HG02981 (cell line): Measurements from ENCODE around the gene OSBP2.
"Not testable (repeated sequence)": the region's sequence is repeated elsewhere in the genome, so short reads cannot be mapped to it uniquely, and the experiment has no call there.

ENCODE experiments used
- ATAC-seq: cut with Tn5 transposase; IDR thresholded peaks from one replicate; pipeline ENCODE4 v1.9.1; 2021; ENCODE audit warnings: mild to moderate bottlenecking, moderate library complexity; ENCODE audit not compliant: unreplicated experiment

The OSBP2 gene

DNA sequence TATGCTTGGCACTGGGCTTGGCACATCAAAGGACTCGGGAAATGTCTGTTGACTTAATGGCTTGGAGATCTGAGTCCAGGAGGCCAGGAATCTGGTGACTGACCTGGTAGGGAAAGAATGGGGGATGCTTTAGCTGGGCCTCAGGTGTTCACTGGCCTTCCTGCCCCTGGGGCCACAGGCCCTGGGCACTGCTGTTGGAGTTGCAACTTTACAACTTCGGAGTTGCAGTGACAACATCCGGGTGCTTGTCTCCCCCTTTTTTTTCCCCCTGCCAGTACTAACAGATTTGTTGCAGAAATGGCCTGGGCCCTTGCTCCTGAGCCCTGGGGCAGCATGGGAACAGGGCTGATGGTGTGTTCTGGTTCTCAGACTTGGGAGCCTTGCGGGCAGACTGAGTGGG is 23.8 kb downstream of the OSBP2 start:
- ATAC-seq, result no peak

GRCh38 chr22:30718938-30719337 is 24.3 kb downstream of the OSBP2 start:
- ATAC-seq, result no peak

DNA sequence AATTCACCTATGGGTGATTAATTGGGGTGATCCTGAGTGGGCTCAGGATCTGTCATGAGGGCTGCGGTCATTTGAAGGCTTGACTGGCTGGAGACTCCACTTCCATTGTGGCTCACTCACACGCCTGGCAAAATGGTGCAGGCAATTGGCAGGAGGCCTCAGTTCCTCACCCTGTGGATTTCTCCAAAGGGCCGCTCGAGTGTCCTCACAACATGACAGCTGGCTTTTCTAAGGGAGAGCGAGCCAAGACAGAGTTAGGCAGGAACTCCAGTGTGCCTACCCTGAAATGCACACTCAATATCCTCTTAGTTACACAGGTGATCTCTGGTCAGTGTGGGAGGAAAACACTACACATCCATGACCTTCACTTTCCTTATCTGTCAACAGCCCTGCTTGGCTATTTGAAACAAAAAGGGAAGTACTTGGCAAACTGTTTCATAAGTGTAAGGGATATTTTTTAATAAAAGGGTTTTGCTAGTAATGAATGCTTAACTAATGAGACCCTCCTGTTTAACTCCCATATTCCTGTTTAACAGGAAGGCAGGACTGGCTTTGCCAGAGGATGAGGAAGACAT is 25.7 kb downstream of the OSBP2 start:
- no peak for ATAC-seq

GRCh38 chr22:30721741-30722140 is 27.1 kb downstream of the OSBP2 start:
- ATAC-seq, result no peak

GRCh38 chr22:30728826-30729225 is 34.2 kb downstream of the OSBP2 start:
- no peak for ATAC-seq

GRCh38 chr22:30731658-30732057 is 37.0 kb downstream of the OSBP2 start:
- no peak for ATAC-seq

DNA sequence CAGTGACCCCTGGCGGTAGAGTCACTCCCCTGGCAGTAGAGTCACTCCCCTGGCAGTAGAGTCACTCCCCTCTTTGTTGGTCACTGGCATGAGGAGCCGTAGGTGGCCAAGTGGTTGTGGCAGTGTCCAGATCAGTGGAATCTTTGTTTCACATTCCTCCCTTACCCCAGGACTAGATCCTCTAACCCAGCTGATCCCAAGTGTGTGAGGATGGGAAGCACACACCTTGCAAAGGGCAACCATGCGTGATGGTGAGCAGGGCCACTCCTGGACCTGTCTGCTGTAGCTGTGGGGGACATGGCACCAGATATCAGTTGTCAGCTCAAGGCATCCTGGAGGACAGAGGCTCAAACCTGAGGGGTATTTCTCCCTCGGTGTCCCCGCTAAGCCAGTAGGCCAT is 37.8 kb downstream of the OSBP2 start:
- ATAC-seq, result no peak

DNA sequence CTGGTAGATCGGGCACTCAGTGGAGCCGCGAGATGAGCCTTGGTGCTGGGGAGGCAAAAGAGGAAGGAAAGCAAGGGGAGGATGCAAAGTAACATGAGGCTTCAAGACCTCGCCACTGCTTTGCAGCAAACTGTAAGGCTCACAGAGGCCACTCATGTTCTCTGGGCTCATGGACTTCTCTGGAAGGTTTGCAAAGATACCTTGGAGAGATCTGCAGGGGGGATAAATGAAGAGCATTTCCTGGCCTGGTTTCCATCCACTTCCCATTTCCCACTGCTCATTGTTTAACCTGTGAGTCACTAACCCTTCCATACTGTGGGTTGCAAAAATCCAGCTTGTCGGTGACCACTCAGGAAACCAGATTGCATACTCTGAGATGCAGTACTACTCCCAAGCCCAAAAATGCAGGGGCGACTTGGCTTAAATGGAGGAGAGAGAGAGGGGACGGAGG is 38.5 kb downstream of the OSBP2 start:
- no peak for ATAC-seq

GRCh38 chr22:30740007-30740406 is 45.3 kb downstream of the OSBP2 start:
- ATAC-seq, result not testable (repeated sequence)

- ATAC-seq, result not testable (repeated sequence)
These were observed 45.8 kb downstream of the OSBP2 start for GRCh38 chr22:30740511-30740910.

- ATAC-seq, result no peak
These were observed 47.9 kb downstream of the OSBP2 start for GRCh38 chr22:30742291-30743256.

GRCh38 chr22:30743257-30744020 is 48.8 kb downstream of the OSBP2 start:
- no peak for ATAC-seq

DNA sequence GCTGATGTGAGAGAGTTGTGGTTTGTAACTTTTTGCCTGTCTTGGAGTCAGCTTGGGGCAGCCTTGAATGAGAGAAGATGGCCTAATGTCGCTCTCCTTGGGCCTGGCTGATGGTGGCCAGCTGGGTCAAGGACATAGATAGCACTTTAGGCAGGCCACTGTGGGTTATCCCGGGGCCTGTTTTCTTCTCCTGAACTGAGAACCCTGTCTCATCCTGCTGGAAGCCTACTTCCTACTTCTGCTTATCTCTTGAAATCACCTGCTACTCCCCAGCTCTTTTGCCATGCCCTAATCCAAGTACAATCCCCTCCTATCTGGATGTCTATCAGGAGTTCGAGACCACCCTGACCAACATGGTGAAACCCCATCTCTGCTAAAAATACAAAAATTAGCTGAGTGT is 49.5 kb downstream of the OSBP2 start:
- ATAC-seq, result no peak

DNA sequence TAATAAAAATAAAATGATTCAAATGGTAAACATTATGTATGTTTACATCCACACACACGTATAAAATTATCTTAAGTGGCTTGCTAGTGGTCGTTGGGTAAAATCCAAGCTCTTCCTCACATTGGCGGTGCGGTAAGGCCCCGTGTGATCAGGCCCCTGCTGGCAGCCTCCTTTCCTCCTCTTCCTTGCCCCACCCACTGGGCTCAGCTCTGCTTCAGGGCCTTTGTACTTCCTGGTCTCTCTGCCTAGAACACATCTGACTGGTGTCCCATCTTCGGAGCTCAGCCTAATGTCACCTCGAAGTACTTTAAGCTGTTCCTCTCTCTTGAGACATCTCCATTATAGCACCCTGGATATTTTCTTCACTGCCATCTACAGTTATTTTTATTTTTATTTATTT is 52.8 kb downstream of the OSBP2 start:
- no peak for ATAC-seq

GRCh38 chr22:30749272-30749671 is 54.6 kb downstream of the OSBP2 start:
- no peak for ATAC-seq

GRCh38 chr22:30749849-30750248 is 55.2 kb downstream of the OSBP2 start:
- no peak for ATAC-seq

- ATAC-seq, result no peak
These were observed 56.9 kb downstream of the OSBP2 start for GRCh38 chr22:30751529-30751928.

DNA sequence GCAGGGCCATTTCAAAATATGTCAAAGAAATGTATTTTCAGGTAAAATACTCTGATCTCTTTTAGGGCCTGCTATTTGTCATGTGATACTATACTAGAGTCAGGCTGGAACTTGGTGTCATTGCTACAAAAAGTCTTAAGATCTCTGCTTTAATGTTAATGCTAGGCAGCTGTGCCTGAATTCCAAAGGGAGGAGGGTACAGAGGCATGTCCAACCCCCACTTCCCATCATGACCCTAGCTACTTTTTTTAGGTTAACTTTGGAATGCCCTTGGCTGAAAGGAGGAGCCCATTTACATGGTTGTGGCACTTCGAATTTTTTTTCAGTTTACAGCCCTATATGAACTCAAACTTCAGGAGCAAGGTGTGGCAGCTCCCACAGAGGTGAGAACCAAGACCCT is 58.1 kb downstream of the OSBP2 start:
- no peak for ATAC-seq

DNA sequence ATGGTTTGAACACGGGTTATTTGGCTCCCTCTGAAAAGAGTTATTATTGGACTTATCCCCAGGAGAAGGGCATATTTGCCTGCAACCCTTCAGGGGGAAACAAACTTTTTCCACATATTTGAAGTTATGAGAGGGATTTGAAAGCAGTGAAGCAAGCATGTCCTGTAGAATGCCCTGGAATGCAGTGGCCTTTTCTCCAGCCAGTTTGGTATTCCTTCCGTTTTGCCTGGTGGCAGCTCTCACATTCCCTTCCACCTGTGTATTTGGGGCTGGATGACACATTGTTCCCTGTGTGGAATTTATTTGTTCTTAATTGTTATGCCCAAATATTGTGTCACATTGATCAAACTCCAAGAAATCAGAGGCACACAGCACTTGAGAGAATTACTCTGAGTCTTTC is 59.0 kb downstream of the OSBP2 start:
- ATAC-seq, result no peak

DNA sequence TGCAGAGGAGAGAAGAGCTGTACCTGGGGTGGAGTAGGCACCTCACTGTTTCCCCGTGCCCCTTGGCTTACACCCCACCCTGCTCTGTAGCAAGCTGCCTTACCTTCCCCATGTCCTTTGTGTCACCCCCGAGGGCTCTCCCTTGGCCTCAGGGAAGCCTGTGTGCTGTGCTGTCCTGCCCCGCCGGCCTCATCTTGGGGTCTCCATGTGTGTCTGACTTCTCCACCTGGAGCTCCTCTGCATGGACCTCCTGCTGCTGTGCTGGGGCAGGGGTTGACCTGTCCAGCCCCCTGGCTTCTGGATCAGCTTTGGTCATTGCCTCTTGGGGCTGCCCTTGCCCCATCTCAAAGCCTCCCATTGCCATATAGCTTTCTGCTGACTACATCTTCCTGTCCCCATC is 59.8 kb downstream of the OSBP2 start:
- ATAC-seq, result no peak

GRCh38 chr22:30754971-30755758 is 60.5 kb downstream of the OSBP2 start:
- ATAC-seq, result no peak
